ENCODE results near the gene SLC1A4.

GRCh38 chr2:65067806-65068553 is 78.8 kb downstream of the SLC1A4 start:
- TF ChIP-seq CTCF (IDR thresholded peaks at IDR 0.05) (no peak), POLR2A (IDR thresholded peaks at IDR 0.05) (no peak)

Measured in testis (tissue), 2 donors.